Measurements from ENCODE around the gene NFKBIB.

NFKBIB gene

GRCh38 chr19:38862321-38863059 lies 37.3 kb upstream of the NFKBIB start:
- TF ChIP-seq TAF1 (IDR thresholded peaks at IDR 0.05; ENCODE audit: borderline replicate concordance, insufficient read depth, low read length) (no peak), SIN3A (IDR thresholded peaks at IDR 0.05; ENCODE audit: borderline replicate concordance, insufficient read depth, low read length) (peak; percentile 63; the same call in 1 of the 2 replicates), FOXP2 (optimal IDR thresholded peaks at IDR 0.05; ENCODE audit: borderline replicate concordance, extremely low read depth, extremely low read length, insufficient read depth) (peak; percentile 69), REST (IDR thresholded peaks at IDR 0.05; ENCODE audit: insufficient read depth in 1 of 2, low read depth in 2 of 2, low read length in 2 of 2) (peak in 1 of 2 experiments; percentile 38; a peak in 1 of 4 replicates), POLR2AphosphoS5 (IDR thresholded peaks at IDR 0.05; ENCODE audit: low read depth, low read length) (peak; percentile 36; the same call in 1 of the 2 replicates)

- TF ChIP-seq REST (IDR thresholded peaks at IDR 0.05; ENCODE audit: insufficient read depth in 1 of 2, low read depth in 2 of 2, low read length in 2 of 2), result no peak
- TF ChIP-seq SIN3A (IDR thresholded peaks at IDR 0.05; ENCODE audit: borderline replicate concordance, insufficient read depth, low read length), result no peak
- TF ChIP-seq FOXP2 (optimal IDR thresholded peaks at IDR 0.05; ENCODE audit: borderline replicate concordance, extremely low read depth, extremely low read length, insufficient read depth), result no peak
Observed at GRCh38 chr19:38867171-38867780, 32.5 kb upstream of the NFKBIB start.

GRCh38 chr19:38868551-38868950 lies 31.2 kb upstream of the NFKBIB start:
- TF ChIP-seq TAF1 (IDR thresholded peaks at IDR 0.05; ENCODE audit: borderline replicate concordance, insufficient read depth, low read length) (no peak), REST (IDR thresholded peaks at IDR 0.05; ENCODE audit: insufficient read depth in 1 of 2, low read depth in 2 of 2, low read length in 2 of 2) (no peak), SIN3A (IDR thresholded peaks at IDR 0.05; ENCODE audit: borderline replicate concordance, insufficient read depth, low read length) (no peak), FOXP2 (optimal IDR thresholded peaks at IDR 0.05; ENCODE audit: borderline replicate concordance, extremely low read depth, extremely low read length, insufficient read depth) (no peak), POLR2AphosphoS5 (IDR thresholded peaks at IDR 0.05; ENCODE audit: low read depth, low read length) (no peak)

GRCh38 chr19:38869160-38869835 lies 30.5 kb upstream of the NFKBIB start:
- TF ChIP-seq SIN3A (IDR thresholded peaks at IDR 0.05; ENCODE audit: borderline replicate concordance, insufficient read depth, low read length), result no peak
- no peak for TF ChIP-seq TAF1 (IDR thresholded peaks at IDR 0.05; ENCODE audit: borderline replicate concordance, insufficient read depth, low read length)
- no peak for TF ChIP-seq REST (IDR thresholded peaks at IDR 0.05; ENCODE audit: insufficient read depth in 1 of 2, low read depth in 2 of 2, low read length in 2 of 2)
- no peak for TF ChIP-seq FOXP2 (optimal IDR thresholded peaks at IDR 0.05; ENCODE audit: borderline replicate concordance, extremely low read depth, extremely low read length, insufficient read depth)
- no peak for TF ChIP-seq POLR2AphosphoS5 (IDR thresholded peaks at IDR 0.05; ENCODE audit: low read depth, low read length)
